GM18909 (cell line): Measurements from ENCODE around the gene FILIP1L.

Experiments used
- ATAC-seq: cut with Tn5 transposase; IDR thresholded peaks from one replicate; pipeline ENCODE4 v1.9.1; 2021; ENCODE audit warnings: mild to moderate bottlenecking; ENCODE audit not compliant: unreplicated experiment, poor library complexity

Gene FILIP1L

GRCh38 chr3:100047455-100048141 is 66.7 kb downstream of the FILIP1L start:
- ATAC-seq = peak; percentile 83

GRCh38 chr3:100046986-100047385 is 67.3 kb downstream of the FILIP1L start:
- ATAC-seq = no peak

- no peak for ATAC-seq
Measured at GRCh38 chr3:100045696-100046095, 68.6 kb downstream of the FILIP1L start.

- ATAC-seq = peak; percentile 81
Measured at GRCh38 chr3:100044369-100044768, 69.9 kb downstream of the FILIP1L start.

GRCh38 chr3:100043271-100043670 is 71.0 kb downstream of the FILIP1L start:
- no peak for ATAC-seq

GRCh38 chr3:100042166-100042981 is 71.9 kb downstream of the FILIP1L start:
- no peak for ATAC-seq

- no peak for ATAC-seq
Measured at GRCh38 chr3:100041328-100041749, 73.0 kb downstream of the FILIP1L start.

GRCh38 chr3:100040451-100041225 is 73.7 kb downstream of the FILIP1L start:
- no peak for ATAC-seq

GRCh38 chr3:100039075-100039474 is 75.2 kb downstream of the FILIP1L start:
- ATAC-seq = no peak

GRCh38 chr3:100033903-100034471 is 80.3 kb downstream of the FILIP1L start:
- no peak for ATAC-seq

GRCh38 chr3:100033184-100033583 is 81.1 kb downstream of the FILIP1L start:
- no peak for ATAC-seq

GRCh38 chr3:100032243-100032642 is 82.1 kb downstream of the FILIP1L start:
- ATAC-seq = no peak

GRCh38 chr3:100030914-100031425 is 83.3 kb downstream of the FILIP1L start:
- no peak for ATAC-seq

GRCh38 chr3:100030346-100030745 is 84.0 kb downstream of the FILIP1L start:
- no peak for ATAC-seq

- ATAC-seq = no peak
Measured at GRCh38 chr3:100029689-100030088, 84.6 kb downstream of the FILIP1L start.

GRCh38 chr3:100029052-100029451 is 85.2 kb downstream of the FILIP1L start:
- no peak for ATAC-seq

- ATAC-seq = no peak
Measured at GRCh38 chr3:100027321-100027720, 87.0 kb downstream of the FILIP1L start.

GRCh38 chr3:100024520-100025303 is 89.6 kb downstream of the FILIP1L start:
- no peak for ATAC-seq

GRCh38 chr3:100023595-100023994 is 90.7 kb downstream of the FILIP1L start:
- ATAC-seq = no peak

GRCh38 chr3:100023150-100023549 is 91.2 kb downstream of the FILIP1L start:
- ATAC-seq = no peak
